Endothelial cell (in vitro differentiated cells): ENCODE results near the gene CACNA1A. TPM values are rescaled to one million over a fixed set of nuclear protein-coding genes. Genes with fewer than 3 reads are reported as not detected.
"Not testable (repeated sequence)": the region's sequence is repeated elsewhere in the genome, so short reads cannot be mapped to it uniquely, and the experiment has no call there.

Experiments used
- DNase-seq: peaks from one replicate; pipeline ENCODE4 v3.0.0; 2021; ENCODE audit warnings: low spot score
- H3K27ac Mint-ChIP-seq: one replicate; pipeline ENCODE4 v1.8.0; 2021; ENCODE audit warnings: mixed read lengths, inconsistent platforms; ENCODE audit not compliant: unreplicated experiment
- H3K27me3 Mint-ChIP-seq: one replicate; pipeline ENCODE4 v1.8.0; 2021; ENCODE audit warnings: mild to moderate bottlenecking, moderate library complexity, mixed read lengths, inconsistent platforms; ENCODE audit not compliant: unreplicated experiment
- H3K36me3 Mint-ChIP-seq: one replicate; pipeline ENCODE4 v1.8.0; 2021; ENCODE audit warnings: mild to moderate bottlenecking, low read depth, mixed read lengths, inconsistent platforms; ENCODE audit not compliant: unreplicated experiment
- H3K4me1 Mint-ChIP-seq: one replicate; pipeline ENCODE4 v1.8.0; 2021; ENCODE audit warnings: mild to moderate bottlenecking, mixed read lengths, inconsistent platforms; ENCODE audit not compliant: unreplicated experiment
- H3K4me3 Mint-ChIP-seq: one replicate; pipeline ENCODE4 v1.8.0; 2021; ENCODE audit warnings: mild to moderate bottlenecking, mixed read lengths, inconsistent platforms; ENCODE audit not compliant: unreplicated experiment
- H3K9me3 Mint-ChIP-seq: one replicate; pipeline ENCODE4 v1.8.0; 2021; ENCODE audit warnings: mixed read lengths, inconsistent platforms; ENCODE audit not compliant: unreplicated experiment
- total RNA-seq: library from RNA; stranded (reverse); fragmentation: NEBNext Ultra II Directional; extraction: Animal tissue kit (Norgen Biotek cat#: 25700); gene quantifications from one replicate; pipeline ENCODE4 v1.2.1, GENCODE V29; 2021; ENCODE audit not compliant: unreplicated experiment
- TF ChIP-seq, protein P1 (sequence below): fragments of 200-600 bp; sonication (generic); IDR thresholded peaks from one replicate; pipeline ENCODE4 v1.5.0; 2021; ENCODE audit warnings: antibody characterized with exemption; ENCODE audit not compliant: unreplicated experiment

CACNA1A gene
- total RNA-seq, 1 donor from 2014 or later = 9.0 TPM

DNA sequence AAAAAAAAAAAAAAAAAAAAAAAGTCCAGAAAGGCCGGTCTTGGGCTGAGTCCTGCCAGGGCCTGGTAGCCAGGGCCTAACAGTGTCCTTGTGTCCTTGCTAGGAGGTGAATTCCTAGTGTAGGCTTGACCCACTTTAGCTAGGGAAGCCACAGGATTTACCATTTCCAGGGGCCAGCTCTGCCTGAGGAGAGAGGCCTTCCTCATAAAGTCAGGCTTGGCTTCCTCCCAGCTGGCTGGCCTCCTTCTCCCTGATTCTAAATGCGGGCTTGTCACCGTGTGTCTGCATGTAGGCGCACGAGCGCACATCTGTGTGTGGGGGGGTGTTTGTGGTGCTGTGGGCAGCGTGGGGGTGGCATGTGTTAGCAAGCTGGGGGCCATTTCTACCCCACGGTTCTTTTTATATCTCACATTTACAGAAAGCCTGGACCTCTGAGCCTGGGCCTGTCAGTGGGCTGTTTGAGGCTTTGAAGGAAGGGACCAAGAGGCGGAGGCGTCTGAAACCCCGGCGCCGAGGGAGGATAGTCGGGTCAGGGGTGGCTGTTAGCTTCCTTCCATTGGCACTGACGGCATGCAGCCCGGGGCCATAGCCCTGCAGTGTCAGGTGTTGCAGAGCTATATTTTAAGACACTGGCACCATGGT, 324.4 kb downstream of the CACNA1A start:
- Mint-ChIP-seq H3K27me3 (peaks cover 2% of the 10 kb centered on the region), H3K36me3 (no peaks in the 10 kb centered on the region), H3K27ac (no peak overlapping the region), H3K9me3 (no peaks in the 10 kb centered on the region), H3K4me1 (peaks cover 13% of the 10 kb centered on the region), H3K4me3 (no peak overlapping the region)
- TF ChIP-seq, protein P1, sequence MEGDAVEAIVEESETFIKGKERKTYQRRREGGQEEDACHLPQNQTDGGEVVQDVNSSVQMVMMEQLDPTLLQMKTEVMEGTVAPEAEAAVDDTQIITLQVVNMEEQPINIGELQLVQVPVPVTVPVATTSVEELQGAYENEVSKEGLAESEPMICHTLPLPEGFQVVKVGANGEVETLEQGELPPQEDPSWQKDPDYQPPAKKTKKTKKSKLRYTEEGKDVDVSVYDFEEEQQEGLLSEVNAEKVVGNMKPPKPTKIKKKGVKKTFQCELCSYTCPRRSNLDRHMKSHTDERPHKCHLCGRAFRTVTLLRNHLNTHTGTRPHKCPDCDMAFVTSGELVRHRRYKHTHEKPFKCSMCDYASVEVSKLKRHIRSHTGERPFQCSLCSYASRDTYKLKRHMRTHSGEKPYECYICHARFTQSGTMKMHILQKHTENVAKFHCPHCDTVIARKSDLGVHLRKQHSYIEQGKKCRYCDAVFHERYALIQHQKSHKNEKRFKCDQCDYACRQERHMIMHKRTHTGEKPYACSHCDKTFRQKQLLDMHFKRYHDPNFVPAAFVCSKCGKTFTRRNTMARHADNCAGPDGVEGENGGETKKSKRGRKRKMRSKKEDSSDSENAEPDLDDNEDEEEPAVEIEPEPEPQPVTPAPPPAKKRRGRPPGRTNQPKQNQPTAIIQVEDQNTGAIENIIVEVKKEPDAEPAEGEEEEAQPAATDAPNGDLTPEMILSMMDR = no peak
- DNase-seq = no peak

DNA sequence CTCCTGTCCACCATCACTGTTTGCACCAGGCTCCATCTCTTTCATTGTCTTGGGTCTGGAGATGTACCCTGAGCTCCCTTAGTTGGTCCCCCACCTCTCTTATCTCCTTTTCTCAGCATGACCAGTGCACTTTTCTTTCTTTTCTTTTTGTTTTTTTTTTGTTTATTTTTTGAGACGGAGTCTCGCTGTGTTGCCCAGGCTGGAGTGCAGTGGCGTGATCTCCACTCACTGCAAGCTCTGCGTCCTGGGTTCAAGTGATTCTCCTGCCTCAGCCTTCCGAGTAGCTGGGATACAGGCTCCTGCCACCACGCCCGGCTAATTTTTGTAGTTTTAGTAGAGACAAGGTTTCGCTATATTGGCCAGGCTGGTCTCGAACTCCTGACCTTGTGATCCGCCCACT, 328.0 kb downstream of the CACNA1A start:
- H3K4me3 Mint-ChIP-seq, H3K27me3 Mint-ChIP-seq, H3K9me3 Mint-ChIP-seq, H3K36me3 Mint-ChIP-seq, H3K27ac Mint-ChIP-seq, DNase-seq: not testable (repeated sequence)
- peaks cover 13% of the 10 kb centered on the region for H3K4me1 Mint-ChIP-seq

DNA sequence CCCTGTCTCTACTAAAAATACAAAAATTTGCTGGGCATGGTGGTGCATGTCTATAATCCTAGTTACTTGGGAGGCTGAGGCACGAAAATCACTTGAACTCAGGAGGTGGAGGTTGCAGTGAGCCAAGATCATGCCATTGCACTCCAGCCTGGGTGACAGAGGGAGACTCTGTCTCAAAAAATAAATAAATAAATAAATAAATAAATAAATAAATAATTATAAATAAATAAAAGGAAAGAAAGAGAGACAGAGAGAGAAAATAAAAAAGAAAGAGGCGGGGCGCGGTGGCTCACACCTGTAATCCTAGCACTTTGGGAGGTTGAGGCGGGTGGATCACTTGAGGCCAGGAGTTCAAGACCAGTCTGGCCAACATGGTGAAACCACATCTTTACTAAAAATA, 328.7 kb downstream of the CACNA1A start:
- not testable (repeated sequence) for H3K27me3 Mint-ChIP-seq, DNase-seq, H3K36me3 Mint-ChIP-seq, H3K9me3 Mint-ChIP-seq, H3K27ac Mint-ChIP-seq, H3K4me3 Mint-ChIP-seq
- H3K4me1 Mint-ChIP-seq = peaks cover 13% of the 10 kb centered on the region

DNA sequence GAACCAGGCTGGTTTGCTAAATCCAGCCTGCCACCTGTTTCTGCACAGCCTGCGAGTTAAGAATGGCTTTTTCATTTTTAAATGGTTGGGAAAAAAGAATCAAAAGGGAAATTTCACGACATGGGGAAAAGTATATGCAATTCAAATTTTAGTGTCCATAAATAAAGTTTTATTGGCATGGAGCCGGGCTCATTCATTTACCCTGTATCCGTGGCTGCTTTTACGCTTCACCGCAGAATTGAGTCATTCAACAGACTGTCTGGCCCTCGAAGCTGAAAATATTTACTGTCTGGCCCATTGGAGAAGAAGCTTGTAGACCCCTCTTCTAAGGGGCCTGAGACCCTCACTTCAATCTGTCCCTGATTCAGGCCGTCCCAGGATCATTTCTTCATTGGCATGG, 329.9 kb downstream of the CACNA1A start:
- TF ChIP-seq, protein P1 = no peak
- Mint-ChIP-seq H3K36me3 (no peaks in the 10 kb centered on the region), H3K9me3 (no peaks in the 10 kb centered on the region), H3K4me1 (peaks cover 11% of the 10 kb centered on the region), H3K27ac (no peak overlapping the region), H3K27me3 (peaks cover 1% of the 10 kb centered on the region), H3K4me3 (no peak overlapping the region)
- DNase-seq = no peak

DNA sequence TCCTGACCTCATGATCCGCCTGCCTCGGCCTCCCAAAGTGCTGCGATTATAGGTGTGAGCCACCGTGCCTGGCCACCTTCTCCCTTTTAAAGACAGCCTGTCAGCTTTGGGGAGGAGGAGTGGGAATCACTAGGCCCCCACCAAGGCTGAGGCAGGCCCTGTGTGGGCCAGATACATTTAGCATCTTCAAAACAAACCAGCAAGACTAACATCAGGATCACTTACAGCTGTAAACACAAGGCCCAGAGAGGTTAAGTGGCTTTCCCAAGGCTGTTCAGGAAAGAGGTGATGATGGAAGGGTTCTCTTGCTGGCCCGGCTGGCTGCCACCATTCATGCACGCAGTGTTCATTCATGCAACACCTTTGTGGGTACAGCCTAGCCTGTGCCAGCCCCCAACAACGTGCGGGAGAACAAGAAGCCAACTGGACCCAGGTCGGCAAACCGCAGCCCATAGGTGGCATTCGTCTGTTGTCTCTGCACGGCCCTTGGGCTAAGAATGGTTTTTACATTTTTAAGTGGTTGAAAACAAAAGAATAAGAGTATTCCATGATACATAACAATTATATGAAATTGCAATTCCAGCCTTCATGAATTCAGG, 333.0 kb downstream of the CACNA1A start:
- Mint-ChIP-seq H3K27ac (no peak overlapping the region), H3K4me1 (peaks cover 2% of the 10 kb centered on the region), H3K27me3 (peaks cover 3% of the 10 kb centered on the region), H3K9me3 (no peaks in the 10 kb centered on the region), H3K36me3 (no peaks in the 10 kb centered on the region), H3K4me3 (no peak overlapping the region)
- TF ChIP-seq, protein P1 = no peak
- DNase-seq = no peak
